ENCODE results near the gene PDCD10.
A peak's percentile ranks its signal among the peaks of the same experiment; 100 is the strongest.

The PDCD10 gene

DNA sequence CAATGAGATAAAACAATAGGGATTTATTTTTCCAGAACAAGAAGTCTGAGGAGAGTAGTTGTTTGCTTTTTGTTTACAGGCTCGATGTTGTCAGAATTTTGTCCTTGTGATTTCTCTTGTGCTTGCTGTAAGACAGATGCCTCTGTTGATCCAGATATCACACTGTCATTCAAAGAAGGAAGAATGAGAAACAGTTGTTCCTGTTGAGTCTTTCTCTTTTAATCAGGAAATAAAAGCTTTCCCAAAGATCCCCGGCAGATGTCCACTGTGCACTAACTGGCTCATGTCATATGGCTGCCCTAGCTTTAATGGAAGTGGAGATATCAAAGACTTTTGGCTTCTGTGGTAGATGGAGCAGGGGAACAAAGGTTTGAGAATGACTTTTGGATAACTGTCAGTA is 7.6 kb upstream of the PDCD10 start:
- no peaks in the 10 kb centered on the region for H3K27me3 Mint-ChIP-seq
- H3K4me1 Mint-ChIP-seq: peaks cover 17% of the 10 kb centered on the region
- no peak overlapping the region for H3K4me3 Mint-ChIP-seq
- H3K36me3 Mint-ChIP-seq: peaks cover 2% of the 10 kb centered on the region
- H3K9me3 Mint-ChIP-seq: peaks cover 3% of the 10 kb centered on the region
- no peak overlapping the region for H3K27ac Mint-ChIP-seq
- ATAC-seq (ENCODE audit: low read depth) (no peak), DNase-seq (ENCODE audit: low spot score in 2 of 2) (no peak)

DNA sequence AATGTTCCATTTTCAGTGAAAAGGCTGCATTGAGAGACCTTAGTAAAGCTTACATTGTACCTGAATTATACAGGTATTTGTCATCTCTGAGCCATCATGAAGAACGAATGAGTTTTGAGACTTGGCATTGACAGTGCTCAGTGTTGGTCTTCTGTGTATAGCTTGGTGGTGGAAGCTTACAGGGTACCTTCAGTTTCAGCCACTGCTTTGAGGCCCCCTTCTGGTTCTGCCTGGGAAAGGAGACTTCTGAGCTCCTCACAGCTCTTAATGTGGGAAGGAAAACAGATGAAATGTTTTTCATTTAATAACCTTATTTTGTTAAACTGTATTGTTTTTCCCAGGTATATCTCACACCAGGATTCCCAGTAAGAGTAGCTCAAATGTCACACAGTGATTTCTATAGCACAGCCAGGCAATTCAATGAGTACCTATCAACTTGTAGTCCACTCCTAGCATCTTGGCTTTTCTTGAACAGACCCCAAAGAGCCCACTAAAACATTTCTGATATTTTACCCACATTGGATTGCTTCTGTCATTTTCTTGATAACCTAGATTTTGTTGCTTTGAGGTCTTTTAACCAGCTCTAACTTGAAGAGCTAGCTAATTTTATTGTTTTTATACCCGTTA is 6.4 kb upstream of the PDCD10 start:
- H3K27ac Mint-ChIP-seq: peak overlapping the region; percentile 28
- H3K4me3 Mint-ChIP-seq: no peak overlapping the region
- H3K4me1 Mint-ChIP-seq: peaks cover 14% of the 10 kb centered on the region
- peaks cover 2% of the 10 kb centered on the region for H3K36me3 Mint-ChIP-seq
- ATAC-seq (ENCODE audit: low read depth) (peak; percentile 95), DNase-seq (ENCODE audit: low spot score in 2 of 2) (peak in 1 of 2 donors; percentile 13)
- H3K27me3 Mint-ChIP-seq: no peaks in the 10 kb centered on the region
- H3K9me3 Mint-ChIP-seq: no peaks in the 10 kb centered on the region

DNA sequence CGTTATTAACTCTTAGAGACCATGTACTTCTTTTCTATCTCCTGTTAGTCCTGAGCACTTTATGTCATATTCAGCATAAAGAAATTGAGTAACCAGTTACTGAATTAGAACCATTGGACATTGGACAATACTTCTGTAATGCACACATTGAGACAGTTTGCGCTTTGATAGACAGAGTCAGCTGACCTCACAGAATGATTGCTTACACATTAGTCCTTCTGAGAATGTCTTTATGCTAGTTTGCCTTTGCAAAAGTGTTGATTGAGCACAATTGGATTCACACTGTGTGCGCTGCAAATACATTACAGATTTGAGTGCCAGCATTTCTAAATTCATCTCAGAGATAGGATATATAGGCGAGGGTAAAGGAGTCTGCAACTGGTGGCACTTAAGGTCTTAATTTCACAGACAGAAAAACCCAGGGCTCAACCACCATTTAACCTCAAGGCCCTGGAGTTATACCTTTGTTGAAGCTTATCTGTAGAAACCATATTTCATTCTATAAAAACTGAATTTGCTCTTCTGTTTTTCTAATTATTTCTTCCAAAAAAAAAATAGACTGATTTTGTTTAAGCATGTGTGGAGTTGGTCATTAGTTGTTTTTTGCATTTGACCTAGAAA is 4.6 kb upstream of the PDCD10 start:
- no peak for ATAC-seq (ENCODE audit: low read depth)
- Mint-ChIP-seq H3K36me3 (peaks cover 2% of the 10 kb centered on the region), H3K4me3 (no peak overlapping the region), H3K27ac (no peak overlapping the region), H3K27me3 (no peaks in the 10 kb centered on the region), H3K4me1 (peaks cover 12% of the 10 kb centered on the region), H3K9me3 (no peaks in the 10 kb centered on the region)
- no peak for DNase-seq (ENCODE audit: low spot score in 2 of 2)

DNA sequence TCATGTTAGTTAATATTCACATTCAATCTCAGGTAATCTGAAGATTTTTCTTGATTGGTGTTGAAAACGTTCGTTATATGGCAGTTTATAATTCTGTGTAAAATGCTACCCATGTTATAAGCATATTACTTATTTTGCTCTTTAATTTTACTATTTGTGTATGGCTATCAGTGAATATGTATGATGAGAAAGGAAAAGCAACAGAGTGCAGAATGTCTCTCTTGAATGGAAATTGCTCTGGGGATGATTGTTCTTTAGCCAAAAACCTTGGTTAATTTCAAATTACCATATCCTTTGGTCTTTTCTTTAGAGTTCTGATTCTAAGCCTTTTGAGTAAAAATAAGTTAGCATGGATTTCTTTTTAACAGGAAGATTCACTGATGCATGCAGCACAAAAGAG is 3.3 kb upstream of the PDCD10 start:
- no peaks in the 10 kb centered on the region for H3K36me3 Mint-ChIP-seq
- ATAC-seq (ENCODE audit: low read depth) (no peak), DNase-seq (ENCODE audit: low spot score in 2 of 2) (no peak)
- H3K4me3 Mint-ChIP-seq: no peak overlapping the region
- peaks cover 12% of the 10 kb centered on the region for H3K4me1 Mint-ChIP-seq
- H3K27ac Mint-ChIP-seq: no peak overlapping the region
- no peaks in the 10 kb centered on the region for H3K9me3 Mint-ChIP-seq
- H3K27me3 Mint-ChIP-seq: no peaks in the 10 kb centered on the region

- Mint-ChIP-seq H3K27me3 (no peaks in the 10 kb centered on the region), H3K4me3 (no peak overlapping the region), H3K27ac (peak overlapping the region; percentile 9), H3K9me3 (no peaks in the 10 kb centered on the region), H3K36me3 (no peaks in the 10 kb centered on the region), H3K4me1 (peaks cover 20% of the 10 kb centered on the region)
- DNase-seq (ENCODE audit: low spot score in 2 of 2) (no peak), ATAC-seq (ENCODE audit: low read depth) (no peak)
These were observed 2.3 kb upstream of the PDCD10 start for GRCh38 chr3:167736997-167737396.

- Mint-ChIP-seq H3K27ac (no peak overlapping the region), H3K27me3 (no peaks in the 10 kb centered on the region), H3K36me3 (peaks cover 3% of the 10 kb centered on the region), H3K4me1 (peaks cover 24% of the 10 kb centered on the region), H3K4me3 (no peak overlapping the region), H3K9me3 (no peaks in the 10 kb centered on the region)
- DNase-seq (ENCODE audit: low spot score in 2 of 2): no peak
- no peak for ATAC-seq (ENCODE audit: low read depth)
These were observed 1.6 kb upstream of the PDCD10 start for GRCh38 chr3:167736264-167736787.

- DNase-seq (ENCODE audit: low spot score in 2 of 2): peak in 1 of 2 donors; percentile 90
- no peaks in the 10 kb centered on the region for H3K9me3 Mint-ChIP-seq
- H3K27ac Mint-ChIP-seq: no peak within 1 kb of the TSS
- peaks cover 24% of the 10 kb centered on the region for H3K4me1 Mint-ChIP-seq
- H3K4me3 Mint-ChIP-seq: no peak within 1 kb of the TSS
- H3K36me3 Mint-ChIP-seq: peaks cover 3% of the 10 kb centered on the region
- H3K27me3 Mint-ChIP-seq: no peaks in the 10 kb centered on the region
- peak; percentile 49 for ATAC-seq (ENCODE audit: low read depth)
These were observed 794 bp upstream of the PDCD10 start, which contains the start of gene SERPINI1 for GRCh38 chr3:167735233-167736138. Gene SERPINI1, plus strand, starts transcription at chr3:167735721. Its CDS starts 53,408 bp downstream, at chr3:167789129.

DNA sequence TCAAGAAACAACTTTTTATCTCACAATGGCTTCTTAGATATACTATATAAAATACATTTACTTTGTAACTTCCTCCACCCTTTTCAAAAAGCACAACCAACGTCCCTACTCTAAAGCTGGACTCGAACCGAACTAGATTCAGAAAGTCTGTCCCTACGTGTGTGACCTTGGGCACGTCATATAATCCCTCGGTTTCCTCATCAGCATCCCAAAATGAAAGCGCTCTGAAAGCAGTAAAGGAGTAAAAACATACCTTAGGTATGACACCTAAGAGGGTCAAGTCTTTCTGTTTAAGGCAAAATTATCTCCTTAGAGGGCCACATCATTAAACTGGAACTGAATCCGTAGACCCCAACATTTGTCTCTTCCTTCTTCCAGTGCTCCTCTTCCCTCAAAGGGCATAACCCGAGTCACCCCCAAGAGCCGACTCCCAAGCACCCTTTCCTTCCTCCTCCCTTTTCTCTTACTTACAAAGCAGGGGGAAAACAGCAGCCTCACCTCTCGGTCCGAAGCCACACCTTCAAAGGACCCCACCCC is 663 bp downstream of the PDCD10 start:
- no peak overlapping the region for H3K4me3 Mint-ChIP-seq
- H3K36me3 Mint-ChIP-seq: peaks cover 3% of the 10 kb centered on the region
- H3K27ac Mint-ChIP-seq: no peak overlapping the region
- no peaks in the 10 kb centered on the region for H3K27me3 Mint-ChIP-seq
- no peaks in the 10 kb centered on the region for H3K9me3 Mint-ChIP-seq
- peaks cover 27% of the 10 kb centered on the region for H3K4me1 Mint-ChIP-seq
- ATAC-seq (ENCODE audit: low read depth) (no peak), DNase-seq (ENCODE audit: low spot score in 2 of 2) (no peak)

DNA sequence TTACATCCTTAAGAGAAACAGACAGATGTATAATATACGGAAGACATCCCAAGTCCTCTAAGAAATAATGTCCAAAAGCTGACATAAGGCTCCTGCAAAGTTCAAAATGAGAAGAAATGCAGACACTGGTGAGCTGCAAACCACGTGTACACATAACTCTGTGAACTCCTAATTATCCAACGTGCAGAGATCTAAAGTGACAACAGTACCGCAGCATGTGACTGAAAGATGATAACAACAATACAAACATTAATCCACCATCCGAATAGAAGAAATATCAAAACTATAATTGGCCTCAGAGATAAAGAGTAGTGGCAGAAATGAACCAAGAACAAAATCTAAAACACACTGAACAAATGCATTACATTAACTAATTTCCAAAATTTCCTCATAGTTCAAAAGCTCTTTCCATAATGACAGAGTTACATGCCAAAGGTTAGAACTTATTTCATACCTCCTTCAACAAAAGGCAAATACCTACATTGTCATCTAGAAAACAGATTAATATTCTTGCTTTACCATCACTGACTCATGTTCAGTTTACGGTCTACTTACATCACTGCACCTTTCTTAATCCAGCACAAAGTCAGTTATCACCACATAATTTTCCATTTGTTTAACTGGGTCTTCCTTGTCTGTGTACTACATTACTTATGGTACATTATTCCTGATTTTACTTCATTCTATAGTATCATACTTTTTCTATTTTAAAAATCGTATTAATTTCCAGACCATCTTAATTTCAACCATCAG is 2.2 kb downstream of the PDCD10 start:
- no peak for DNase-seq (ENCODE audit: low spot score in 2 of 2)
- no peaks in the 10 kb centered on the region for H3K9me3 Mint-ChIP-seq
- H3K4me3 Mint-ChIP-seq: no peak overlapping the region
- peaks cover 30% of the 10 kb centered on the region for H3K4me1 Mint-ChIP-seq
- no peak overlapping the region for H3K27ac Mint-ChIP-seq
- no peaks in the 10 kb centered on the region for H3K27me3 Mint-ChIP-seq
- peaks cover 3% of the 10 kb centered on the region for H3K36me3 Mint-ChIP-seq
- ATAC-seq (ENCODE audit: low read depth): no peak

DNA sequence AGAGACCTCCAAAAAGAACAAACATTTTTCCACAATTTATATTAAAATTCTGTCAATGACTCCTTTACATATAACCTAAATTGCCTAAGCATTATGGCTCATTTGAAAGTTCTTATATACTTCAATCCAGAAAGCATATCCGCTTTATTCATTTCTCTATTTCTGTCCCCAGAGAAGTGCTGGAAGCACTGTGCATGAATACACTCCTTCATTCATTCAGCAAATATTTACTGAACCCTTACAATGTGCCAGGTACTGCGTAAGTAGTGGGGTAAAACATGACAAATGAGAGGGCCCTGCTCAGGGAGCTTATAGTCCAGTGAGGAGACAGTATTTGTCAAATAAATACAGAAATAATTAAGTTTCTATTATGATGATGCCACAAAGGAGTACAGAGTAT is 3.3 kb downstream of the PDCD10 start:
- Mint-ChIP-seq H3K27ac (no peak overlapping the region), H3K4me1 (peaks cover 33% of the 10 kb centered on the region), H3K27me3 (no peaks in the 10 kb centered on the region), H3K36me3 (peaks cover 3% of the 10 kb centered on the region), H3K9me3 (no peaks in the 10 kb centered on the region), H3K4me3 (no peak overlapping the region)
- ATAC-seq (ENCODE audit: low read depth) (no peak), DNase-seq (ENCODE audit: low spot score in 2 of 2) (no peak)

DNA sequence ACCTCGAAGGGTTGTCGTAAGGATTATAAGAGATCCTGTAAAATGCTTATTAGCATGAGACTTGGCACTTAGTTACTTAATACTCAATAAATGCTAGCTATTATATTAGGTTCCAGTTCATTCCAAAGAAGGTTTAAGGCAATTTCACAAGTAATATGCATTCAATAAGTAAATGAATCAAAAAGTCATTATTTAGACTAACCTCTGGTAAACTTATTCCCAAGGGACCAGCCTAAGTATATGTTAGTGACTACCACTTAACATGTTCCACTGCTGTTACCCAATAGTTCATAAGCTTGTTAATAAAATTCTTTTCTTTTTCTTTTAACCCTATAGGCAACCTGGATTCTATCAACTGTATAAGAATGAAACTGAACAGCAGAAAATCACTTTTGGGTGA is 5.1 kb downstream of the PDCD10 start:
- no peak for DNase-seq (ENCODE audit: low spot score in 2 of 2)
- Mint-ChIP-seq H3K4me1 (peaks cover 36% of the 10 kb centered on the region), H3K4me3 (no peak overlapping the region), H3K36me3 (peaks cover 3% of the 10 kb centered on the region), H3K27me3 (no peaks in the 10 kb centered on the region), H3K27ac (no peak overlapping the region), H3K9me3 (no peaks in the 10 kb centered on the region)
- no peak for ATAC-seq (ENCODE audit: low read depth)

GRCh38 chr3:167728632-167729323 is 5.9 kb downstream of the PDCD10 start:
- ATAC-seq (ENCODE audit: low read depth) (no peak), DNase-seq (ENCODE audit: low spot score in 2 of 2) (no peak)
- Mint-ChIP-seq H3K36me3 (peaks cover 7% of the 10 kb centered on the region), H3K4me1 (peaks cover 38% of the 10 kb centered on the region), H3K4me3 (no peak overlapping the region), H3K27ac (no peak overlapping the region), H3K9me3 (no peaks in the 10 kb centered on the region), H3K27me3 (no peaks in the 10 kb centered on the region)

- no peak overlapping the region for H3K4me3 Mint-ChIP-seq
- no peak for DNase-seq (ENCODE audit: low spot score in 2 of 2)
- H3K27me3 Mint-ChIP-seq: no peaks in the 10 kb centered on the region
- H3K36me3 Mint-ChIP-seq: peaks cover 7% of the 10 kb centered on the region
- peaks cover 38% of the 10 kb centered on the region for H3K4me1 Mint-ChIP-seq
- ATAC-seq (ENCODE audit: low read depth): no peak
- no peaks in the 10 kb centered on the region for H3K9me3 Mint-ChIP-seq
- H3K27ac Mint-ChIP-seq: no peak overlapping the region
These were observed 6.5 kb downstream of the PDCD10 start for GRCh38 chr3:167728176-167728575.
